GM12878 (cell line): ENCODE results near the gene XPO6. TPM values are rescaled to one million over a fixed set of nuclear protein-coding genes. Genes with fewer than 3 reads are reported as not detected.
A peak's percentile ranks its signal among the peaks of the same experiment; 100 is the strongest.

Source experiments
- ATAC-seq: fragments of 200-7000 bp; cut with Tn5 transposase; 3 replicates; pipeline ENCODE4 v1.9.1; 2020; ENCODE audit warnings: mild to moderate bottlenecking, moderate library complexity
- BruUV-seq: library from RNA; stranded (reverse); fragments of 400-500 nt; replicated peaks from 2 replicates; lab custom pipeline; 2021; lab: Mats Ljungman, UMichigan
- CTCF ChIA-PET: fragments of 300-600 bp; sonication (Branson Sonifier 250); formaldehyde crosslinking; extraction: SDS; loops from one replicate; lab custom pipeline; 2021; ENCODE audit warnings: inconsistent platforms; lab: Yijun Ruan, JAX
- POLR2A ChIA-PET: fragments of 350-600 bp; formaldehyde crosslinking; extraction: SDS; loops from one replicate; lab custom pipeline; 2021; ENCODE audit warnings: inconsistent platforms; lab: Charles Lee
- RAD21 ChIA-PET: fragments of 300-600 bp; sonication (Branson Sonifier 250); formaldehyde crosslinking; loops from one replicate; lab custom pipeline; 2023; ENCODE audit warnings: antibody characterized with exemption; ENCODE audit not compliant: unreplicated experiment; lab: Charles Lee
- SMC1A ChIA-PET: fragments of 300-600 bp; sonication (Branson Sonifier 250); formaldehyde crosslinking; loops from one replicate; lab custom pipeline; 2023; ENCODE audit not compliant: unreplicated experiment, uncharacterized antibody; lab: Charles Lee
- DNase-seq: peaks from one replicate; pipeline ENCODE4 v3.0.0-alpha.2; 2011; ENCODE audit warnings: low read depth, low spot score
- FAIRE-seq: peaks from 3 replicates; lab custom pipeline; 2011; peaks lifted over from hg19 to GRCh38; lab: Jason Lieb, UNC
- H2AFZ ChIP-seq: 2 replicates; pipeline ENCODE4 v1.6.0; 2011; ENCODE audit warnings: low read depth, low read length, control low read depth; ENCODE audit not compliant: control insufficient read depth
- H3K27ac ChIP-seq: 2 replicates; pipeline ENCODE4 v1.5.1; 2011; ENCODE audit warnings: control low read depth; ENCODE audit not compliant: control insufficient read depth, insufficient read depth
- H3K27me3 ChIP-seq, 2 experiments: replicated peaks in 1 of 2; 2 replicates each; pipeline versions ENCODE4 v1.6.0 to v1.6.1; 2011; ENCODE audit warnings: low read length in 1 of 2; ENCODE audit not compliant: control insufficient read depth in 2 of 2, insufficient read depth in 2 of 2
- H3K36me3 ChIP-seq, 2 experiments: 2 replicates each; pipeline ENCODE4 v1.5.1; 2011; ENCODE audit warnings: low read length in 1 of 2; ENCODE audit not compliant: control insufficient read depth in 2 of 2, insufficient read depth in 2 of 2
- H3K4me1 ChIP-seq: 2 replicates; pipeline ENCODE4 v1.6.1; 2011; ENCODE audit warnings: mild to moderate bottlenecking, low read length, moderate library complexity, mixed read lengths; ENCODE audit not compliant: control insufficient read depth, insufficient read depth
- H3K4me2 ChIP-seq: 2 replicates; pipeline ENCODE4 v1.6.0; 2011; ENCODE audit warnings: control low read depth; ENCODE audit not compliant: control insufficient read depth, insufficient read depth
- H3K4me3 ChIP-seq: fragments of 200-600 bp; sonication (generic); 2 replicates; pipeline ENCODE4 v1.5.1; 2016
- H3K79me2 ChIP-seq: 2 replicates; pipeline ENCODE4 v1.6.0; 2011; ENCODE audit warnings: low read length; ENCODE audit not compliant: control insufficient read depth, insufficient read depth
- H3K9ac ChIP-seq: 2 replicates; pipeline ENCODE4 v1.8.0; 2011; ENCODE audit warnings: low read length, control low read depth, mixed read lengths; ENCODE audit not compliant: control insufficient read depth, insufficient read depth
- H3K9me3 ChIP-seq: replicated peaks from 3 replicates; pipeline ENCODE4 v1.5.1; 2011; ENCODE audit warnings: mild to moderate bottlenecking, low read length; ENCODE audit not compliant: control insufficient read depth, insufficient read depth
- H4K20me1 ChIP-seq: 2 replicates; pipeline ENCODE4 v1.6.0; 2011; ENCODE audit not compliant: control insufficient read depth, insufficient read depth
- ATF3 ChIP-seq: IDR thresholded peaks from 2 replicates; pipeline ENCODE4 v1.6.1; 2011; ENCODE audit warnings: low read depth, mild to moderate bottlenecking, low read length, moderate library complexity, borderline replicate concordance; ENCODE audit errors: extremely low read depth
- CREB1 ChIP-seq: IDR thresholded peaks from 2 replicates; pipeline ENCODE4 v1.6.1; 2012; ENCODE audit warnings: low read depth, mild to moderate bottlenecking, inconsistent platforms
- CREM ChIP-seq: IDR thresholded peaks from 2 replicates; pipeline ENCODE4 v1.6.1; 2014; ENCODE audit warnings: antibody characterized with exemption, low read depth
- MTA2 ChIP-seq: fragments of 450-650 bp; IDR thresholded peaks from 2 replicates; pipeline ENCODE4 v1.6.1; 2016; ENCODE audit warnings: low read depth, mild to moderate bottlenecking, moderate library complexity
- WGBS: methylation state at CpG from one replicate; pipeline ENCODE4 v1.1.6; 2016; ENCODE audit warnings: low lambda C conversion rate; ENCODE audit not compliant: insufficient replicate concordance, insufficient coverage; ENCODE audit errors: missing lambda C conversion rate; 5-methylcytosine and 5-hydroxymethylcytosine counted together
- in situ Hi-C: fragments of 300-500 bp; cut with MboI; formaldehyde crosslinking; loops from 9 replicates; pipeline ENCODE4 v1.14.3; 2018; ENCODE audit warnings: mixed read lengths
- intact Hi-C: fragments of 100-400 bp; cut with micrococcal nuclease; formaldehyde crosslinking; loops from one replicate; pipeline ENCODE4 v1.14.2; 2022; ENCODE audit not compliant: unreplicated experiment
- polyA plus RNA-seq, 11 experiments: library from polyadenylated mRNA; depleted of rRNA in 4 of 11; unstranded in 6 of 11; stranded (reverse) in 5 of 11; fragments of >200 nt; fragmentation: Nextera tagmentation in 4 of 11; fragmentation: Illumina TruSeq in 1 of 11; extraction: Ambion mirVana in 4 of 11; extraction: Trizol in 1 of 11; gene quantifications; 1 replicate in 1 of 11; 2 replicates in 10 of 11; pipeline versions ENCODE4 v1.2.1 to v1.2.3, GENCODE V29; 2011 to 2016; ENCODE audit warnings: inconsistent platforms in 2 of 11, missing spikeins in 2 of 11, low read depth in 1 of 11
- total RNA-seq, 4 experiments: library from RNA; depleted of rRNA in 3 of 4; stranded (reverse); fragments of >200 nt in 3 of 4; fragmentation: Illumina TruSeq in 1 of 4; extraction: Trizol in 1 of 4; gene quantifications; 2 replicates each; pipeline versions ENCODE4 v1.2.1 to v1.2.3, GENCODE V29; 2013 to 2021
- TF ChIP-seq, protein P1 (sequence below): fragments of 450-650 bp; IDR thresholded peaks from 2 replicates; pipeline ENCODE4 v1.6.1; 2017; ENCODE audit warnings: mild to moderate bottlenecking, moderate library complexity
- TF ChIP-seq, protein P2 (sequence below): fragments of 450-650 bp; IDR thresholded peaks from 2 replicates; pipeline ENCODE4 v1.6.1; 2016; ENCODE audit warnings: mild to moderate bottlenecking

Gene XPO6
- total and polyA plus RNA-seq, 10 of the 15 experiments (the other 5 are each of a cell fraction or from before 2014, with no cell fraction given) = 9.9 to 246 (median 110) TPM

GRCh38 chr16:28182801-28183200 is 29.0 kb downstream of the XPO6 start (continued):
- TF ChIP-seq MTA2 = no peak

GRCh38 chr16:28182183-28182582 is 29.6 kb downstream of the XPO6 start:
- intact Hi-C loops = no loop called here
- ChIA-PET CTCF (interaction anchor here (2.0 kb wide), 1 partner anchor 20 kb away, joined by 7 read pairs; no protein-coding TSS in a partner anchor), RAD21 (interaction anchor here (1.1 to 4.6 kb wide), 8 partner anchors 7 to 41 kb away, joined by 3 to 31 read pairs (median 6); no protein-coding TSS in a partner anchor), POLR2A (interaction anchor here (0.8 to 2.7 kb wide), 4 partner anchors 12 to 31 kb away, joined by 3 to 19 read pairs (median 10); no protein-coding TSS in a partner anchor), SMC1A (interaction anchor here (0.9 to 15.4 kb wide), 8 partner anchors 11 to 41 kb away, joined by 3 to 272 read pairs (median 6); partner anchors contain the start of gene XPO6)
- Histone ChIP-seq H4K20me1 (no peaks in the 10 kb centered on the region), H3K27ac (peak overlapping the region; percentile 89), H3K27me3 (no peaks in the 10 kb centered on the region), H3K36me3 (peaks cover 3 to 7% of the 10 kb centered on the region in 2 experiments; a peak in 3 of 4 replicates), H3K79me2 (peaks cover 96% of the 10 kb centered on the region), H3K9ac (peak overlapping the region; percentile 33), H3K9me3 (no peaks in the 10 kb centered on the region; the same call in 2 of the 3 replicates), H3K4me1 (peaks cover 45% of the 10 kb centered on the region), H2AFZ (no peak overlapping the region), H3K4me3 (peak overlapping the region; percentile 57; the same call in 1 of the 2 replicates), H3K4me2 (peak overlapping the region; percentile 80)
- WGBS = 19% methylated on average over 7 of the region's 7 CpGs
- FAIRE-seq (no peak), ATAC-seq (peak; percentile 43), DNase-seq (no peak)
- no TSS peak for BruUV-seq
- TF ChIP-seq ATF3 (no peak), CREB1 (peak; percentile 52; the same call in 1 of the 2 replicates), CREM (peak; percentile 52; the same call in 1 of the 2 replicates)
- TF ChIP-seq, protein P1, sequence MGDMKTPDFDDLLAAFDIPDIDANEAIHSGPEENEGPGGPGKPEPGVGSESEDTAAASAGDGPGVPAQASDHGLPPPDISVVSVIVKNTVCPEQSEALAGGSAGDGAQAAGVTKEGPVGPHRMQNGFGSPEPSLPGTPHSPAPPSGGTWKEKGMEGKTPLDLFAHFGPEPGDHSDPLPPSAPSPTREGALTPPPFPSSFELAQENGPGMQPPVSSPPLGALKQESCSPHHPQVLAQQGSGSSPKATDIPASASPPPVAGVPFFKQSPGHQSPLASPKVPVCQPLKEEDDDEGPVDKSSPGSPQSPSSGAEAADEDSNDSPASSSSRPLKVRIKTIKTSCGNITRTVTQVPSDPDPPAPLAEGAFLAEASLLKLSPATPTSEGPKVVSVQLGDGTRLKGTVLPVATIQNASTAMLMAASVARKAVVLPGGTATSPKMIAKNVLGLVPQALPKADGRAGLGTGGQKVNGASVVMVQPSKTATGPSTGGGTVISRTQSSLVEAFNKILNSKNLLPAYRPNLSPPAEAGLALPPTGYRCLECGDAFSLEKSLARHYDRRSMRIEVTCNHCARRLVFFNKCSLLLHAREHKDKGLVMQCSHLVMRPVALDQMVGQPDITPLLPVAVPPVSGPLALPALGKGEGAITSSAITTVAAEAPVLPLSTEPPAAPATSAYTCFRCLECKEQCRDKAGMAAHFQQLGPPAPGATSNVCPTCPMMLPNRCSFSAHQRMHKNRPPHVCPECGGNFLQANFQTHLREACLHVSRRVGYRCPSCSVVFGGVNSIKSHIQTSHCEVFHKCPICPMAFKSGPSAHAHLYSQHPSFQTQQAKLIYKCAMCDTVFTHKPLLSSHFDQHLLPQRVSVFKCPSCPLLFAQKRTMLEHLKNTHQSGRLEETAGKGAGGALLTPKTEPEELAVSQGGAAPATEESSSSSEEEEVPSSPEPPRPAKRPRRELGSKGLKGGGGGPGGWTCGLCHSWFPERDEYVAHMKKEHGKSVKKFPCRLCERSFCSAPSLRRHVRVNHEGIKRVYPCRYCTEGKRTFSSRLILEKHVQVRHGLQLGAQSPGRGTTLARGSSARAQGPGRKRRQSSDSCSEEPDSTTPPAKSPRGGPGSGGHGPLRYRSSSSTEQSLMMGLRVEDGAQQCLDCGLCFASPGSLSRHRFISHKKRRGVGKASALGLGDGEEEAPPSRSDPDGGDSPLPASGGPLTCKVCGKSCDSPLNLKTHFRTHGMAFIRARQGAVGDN = peak; percentile 59; the same call in 1 of the 2 replicates
- TF ChIP-seq, protein P2, sequence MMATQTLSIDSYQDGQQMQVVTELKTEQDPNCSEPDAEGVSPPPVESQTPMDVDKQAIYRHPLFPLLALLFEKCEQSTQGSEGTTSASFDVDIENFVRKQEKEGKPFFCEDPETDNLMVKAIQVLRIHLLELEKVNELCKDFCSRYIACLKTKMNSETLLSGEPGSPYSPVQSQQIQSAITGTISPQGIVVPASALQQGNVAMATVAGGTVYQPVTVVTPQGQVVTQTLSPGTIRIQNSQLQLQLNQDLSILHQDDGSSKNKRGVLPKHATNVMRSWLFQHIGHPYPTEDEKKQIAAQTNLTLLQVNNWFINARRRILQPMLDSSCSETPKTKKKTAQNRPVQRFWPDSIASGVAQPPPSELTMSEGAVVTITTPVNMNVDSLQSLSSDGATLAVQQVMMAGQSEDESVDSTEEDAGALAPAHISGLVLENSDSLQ = peak; percentile 75
- in situ Hi-C loops = no loop called here
